ENCODE results near the gene HMGB2. TPM values are rescaled to one million over a fixed set of nuclear protein-coding genes. Genes with fewer than 3 reads are reported as not detected.
A peak's percentile ranks its signal among the peaks of the same experiment; 100 is the strongest.

The HMGB2 gene
- total RNA-seq, 1 experiment from 2014 or later, result 111 TPM

DNA sequence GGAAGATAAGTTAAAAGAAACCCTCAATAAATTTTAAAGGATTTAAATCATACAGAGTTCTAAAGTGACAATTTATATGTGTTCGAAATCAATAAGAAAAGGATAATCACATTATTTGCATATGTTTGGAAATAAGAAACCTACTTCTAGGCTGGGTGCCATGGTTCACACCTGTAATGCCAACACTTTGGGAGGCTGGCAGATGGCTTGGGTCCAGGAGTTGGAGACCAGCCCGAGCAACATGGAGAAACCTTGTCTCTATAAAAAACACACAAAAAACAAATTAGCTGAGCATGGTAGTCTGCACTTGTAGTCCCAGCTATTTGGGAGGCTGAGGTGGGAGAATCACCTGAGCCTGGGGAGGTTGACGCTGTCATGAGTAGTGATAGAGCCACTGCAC is 28.5 kb upstream of the HMGB2 start:
- no peak overlapping the region for H3K9ac ChIP-seq (ENCODE audit: low read length)
- DNase-seq, result no peak
- H4K20me1 ChIP-seq (ENCODE audit: low read length), result no peaks in the 10 kb centered on the region
- no TSS peak for BruUV-seq (replicated peaks)
- no peak overlapping the region for H3K4me2 ChIP-seq (ENCODE audit: low read length)
- H2AFZ ChIP-seq (ENCODE audit: low read length), result no peak overlapping the region
- no peaks in the 10 kb centered on the region for H3K36me3 ChIP-seq (ENCODE audit: low read depth, low read length)
- ChIA-PET POLR2A (ENCODE audit: unreplicated experiment) (no interaction called here), CTCF (no interaction called here)
- no peaks in the 10 kb centered on the region for H3F3A ChIP-seq (ENCODE audit: low read length, unreplicated experiment)
- intact Hi-C loops (cut with micrococcal nuclease), result no loop called here
- no peak for TF ChIP-seq EZH2phosphoT487 (IDR thresholded peaks at IDR 0.05; ENCODE audit: borderline replicate concordance, low read length)
- TF ChIP-seq, protein P1, sequence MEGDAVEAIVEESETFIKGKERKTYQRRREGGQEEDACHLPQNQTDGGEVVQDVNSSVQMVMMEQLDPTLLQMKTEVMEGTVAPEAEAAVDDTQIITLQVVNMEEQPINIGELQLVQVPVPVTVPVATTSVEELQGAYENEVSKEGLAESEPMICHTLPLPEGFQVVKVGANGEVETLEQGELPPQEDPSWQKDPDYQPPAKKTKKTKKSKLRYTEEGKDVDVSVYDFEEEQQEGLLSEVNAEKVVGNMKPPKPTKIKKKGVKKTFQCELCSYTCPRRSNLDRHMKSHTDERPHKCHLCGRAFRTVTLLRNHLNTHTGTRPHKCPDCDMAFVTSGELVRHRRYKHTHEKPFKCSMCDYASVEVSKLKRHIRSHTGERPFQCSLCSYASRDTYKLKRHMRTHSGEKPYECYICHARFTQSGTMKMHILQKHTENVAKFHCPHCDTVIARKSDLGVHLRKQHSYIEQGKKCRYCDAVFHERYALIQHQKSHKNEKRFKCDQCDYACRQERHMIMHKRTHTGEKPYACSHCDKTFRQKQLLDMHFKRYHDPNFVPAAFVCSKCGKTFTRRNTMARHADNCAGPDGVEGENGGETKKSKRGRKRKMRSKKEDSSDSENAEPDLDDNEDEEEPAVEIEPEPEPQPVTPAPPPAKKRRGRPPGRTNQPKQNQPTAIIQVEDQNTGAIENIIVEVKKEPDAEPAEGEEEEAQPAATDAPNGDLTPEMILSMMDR (conservative IDR thresholded peaks at IDR 0.05; ENCODE audit: low read depth, low read length), result no peak
- no peak for TF ChIP-seq EZH2 (IDR thresholded peaks at IDR 0.05; ENCODE audit: low read length, unreplicated experiment)
- H3K9me3 ChIP-seq (ENCODE audit: low read length), result no peaks in the 10 kb centered on the region
- H3K4me3 ChIP-seq (ENCODE audit: low read length), result no peak overlapping the region
- no peaks in the 10 kb centered on the region for H3K9me2 ChIP-seq (replicated peaks; ENCODE audit: low read length)
- peaks cover 7% of the 10 kb centered on the region for H3K4me1 ChIP-seq (ENCODE audit: insufficient read depth, low read length)
- ATAC-seq, result no peak
- H3K27ac ChIP-seq (ENCODE audit: low read length), result no peak overlapping the region
- H3K27me3 ChIP-seq (ENCODE audit: low read length), result no peaks in the 10 kb centered on the region
- H3K79me2 ChIP-seq (ENCODE audit: low read length), result no peaks in the 10 kb centered on the region

DNA sequence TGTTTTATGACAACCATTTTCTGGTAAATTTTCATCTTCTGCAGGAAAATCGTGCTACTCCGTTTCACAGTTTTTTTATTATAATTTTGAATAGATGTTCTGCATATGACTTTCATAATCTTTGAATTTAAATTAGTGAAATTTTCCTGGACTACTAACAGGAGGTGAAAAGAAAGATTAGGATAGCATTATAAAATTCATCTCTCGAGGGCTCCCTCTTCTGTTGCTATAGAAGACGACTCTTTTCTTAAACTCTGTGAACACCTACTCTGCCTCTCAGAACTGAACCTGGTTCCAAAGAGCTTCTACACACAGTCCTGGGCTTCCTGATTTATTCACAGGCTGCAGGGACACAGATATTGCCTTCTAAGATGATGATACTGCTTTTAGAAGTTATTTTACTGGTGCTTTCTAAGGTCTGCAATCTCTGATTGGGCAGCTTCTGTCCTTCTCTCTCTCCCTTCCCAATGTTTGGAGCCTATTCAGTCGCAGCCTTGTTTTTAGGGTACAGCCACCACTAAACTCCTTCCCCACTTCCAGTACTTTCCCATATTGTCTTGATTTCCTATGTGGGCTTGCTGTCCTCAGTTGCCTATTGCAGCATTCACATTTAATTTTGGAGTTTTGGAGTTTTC is 26.5 kb upstream of the HMGB2 start:
- H3K9ac ChIP-seq (ENCODE audit: low read length), result no peak overlapping the region
- POLR2A ChIA-PET (ENCODE audit: unreplicated experiment), result interaction anchor here (0.7 kb wide), 1 partner anchor 26 kb away, joined by 6 read pairs; the partner anchor contains the start of gene HMGB2
- no peak overlapping the region for H3K27ac ChIP-seq (ENCODE audit: low read length)
- no peaks in the 10 kb centered on the region for H3K9me2 ChIP-seq (replicated peaks; ENCODE audit: low read length)
- H3K4me1 ChIP-seq (ENCODE audit: insufficient read depth, low read length), result no peaks in the 10 kb centered on the region
- no peaks in the 10 kb centered on the region for H3K36me3 ChIP-seq (ENCODE audit: low read depth, low read length)
- peak; percentile 65 for ATAC-seq
- CTCF ChIA-PET, result interaction anchor here (0.5 to 1.0 kb wide), 2 partner anchors 28 to 1598 kb away, joined by 3 read pairs; no protein-coding TSS in a partner anchor
- DNase-seq, result peak; percentile 33
- H3K4me2 ChIP-seq (ENCODE audit: low read length), result no peak overlapping the region
- no peaks in the 10 kb centered on the region for H3K79me2 ChIP-seq (ENCODE audit: low read length)
- H3F3A ChIP-seq (ENCODE audit: low read length, unreplicated experiment), result no peaks in the 10 kb centered on the region
- no peaks in the 10 kb centered on the region for H3K9me3 ChIP-seq (ENCODE audit: low read length)
- intact Hi-C loops (cut with micrococcal nuclease), result loop anchor here (1.0 kb wide), 1 partner anchor 41 kb away; no protein-coding TSS in a partner anchor
- no peaks in the 10 kb centered on the region for H4K20me1 ChIP-seq (ENCODE audit: low read length)
- no peaks in the 10 kb centered on the region for H3K27me3 ChIP-seq (ENCODE audit: low read length)
- TF ChIP-seq, protein P1 (conservative IDR thresholded peaks at IDR 0.05; ENCODE audit: low read depth, low read length), result peak; percentile 53; the same call in 1 of the 2 replicates
- TF ChIP-seq EZH2phosphoT487 (IDR thresholded peaks at IDR 0.05; ENCODE audit: borderline replicate concordance, low read length), result no peak
- TF ChIP-seq EZH2 (IDR thresholded peaks at IDR 0.05; ENCODE audit: low read length, unreplicated experiment), result no peak
- BruUV-seq (replicated peaks), result no TSS peak
- H2AFZ ChIP-seq (ENCODE audit: low read length), result no peak overlapping the region; the same call in 1 of the 2 replicates
- H3K4me3 ChIP-seq (ENCODE audit: low read length), result no peak overlapping the region

DNA sequence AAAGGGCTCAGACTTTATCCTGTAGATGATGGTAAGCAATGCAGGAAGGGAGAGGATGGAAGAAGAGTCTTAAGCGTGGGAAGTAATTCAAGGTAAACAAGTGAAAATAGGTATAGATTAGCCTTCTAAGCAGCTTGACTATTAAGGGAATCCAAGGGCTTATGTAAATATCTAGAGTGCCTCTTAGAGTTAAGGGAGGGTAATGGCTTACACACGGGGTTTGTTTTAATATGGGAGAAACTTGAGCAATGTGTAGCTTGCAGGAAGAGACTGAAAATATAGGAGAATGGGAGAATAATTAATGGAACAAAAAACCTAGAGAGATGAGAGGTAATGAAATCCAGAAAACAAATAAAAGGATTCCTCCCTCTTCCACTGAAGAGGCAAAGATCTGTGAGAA is 23.8 kb upstream of the HMGB2 start:
- H3K4me1 ChIP-seq (ENCODE audit: insufficient read depth, low read length), result no peaks in the 10 kb centered on the region
- DNase-seq, result no peak
- no peaks in the 10 kb centered on the region for H3K36me3 ChIP-seq (ENCODE audit: low read depth, low read length)
- H3K9me2 ChIP-seq (replicated peaks; ENCODE audit: low read length), result no peaks in the 10 kb centered on the region
- no peak for ATAC-seq
- H3K9ac ChIP-seq (ENCODE audit: low read length), result no peak overlapping the region
- ChIA-PET CTCF (interaction anchor here (0.6 kb wide), 1 partner anchor 97 kb away, joined by 5 read pairs; no protein-coding TSS in a partner anchor), POLR2A (ENCODE audit: unreplicated experiment) (no interaction called here)
- no peaks in the 10 kb centered on the region for H3K27me3 ChIP-seq (ENCODE audit: low read length)
- no peak overlapping the region for H3K27ac ChIP-seq (ENCODE audit: low read length)
- intact Hi-C loops (cut with micrococcal nuclease), result no loop called here
- no peak overlapping the region for H3K4me3 ChIP-seq (ENCODE audit: low read length)
- no peaks in the 10 kb centered on the region for H3K9me3 ChIP-seq (ENCODE audit: low read length)
- H2AFZ ChIP-seq (ENCODE audit: low read length), result no peak overlapping the region
- no peaks in the 10 kb centered on the region for H4K20me1 ChIP-seq (ENCODE audit: low read length)
- no TSS peak for BruUV-seq (replicated peaks)
- TF ChIP-seq EZH2phosphoT487 (IDR thresholded peaks at IDR 0.05; ENCODE audit: borderline replicate concordance, low read length), result no peak
- no peaks in the 10 kb centered on the region for H3F3A ChIP-seq (ENCODE audit: low read length, unreplicated experiment)
- H3K4me2 ChIP-seq (ENCODE audit: low read length), result no peak overlapping the region
- H3K79me2 ChIP-seq (ENCODE audit: low read length), result no peaks in the 10 kb centered on the region

Measured in PC-3 (cell line).